Measurements from ENCODE around the gene TENM3. TPM values are rescaled to one million over a fixed set of nuclear protein-coding genes. Genes with fewer than 3 reads are reported as not detected.

Gene TENM3
- total RNA-seq, 2 donors from 2014 or later, result 39.5 to 51.9 TPM

DNA sequence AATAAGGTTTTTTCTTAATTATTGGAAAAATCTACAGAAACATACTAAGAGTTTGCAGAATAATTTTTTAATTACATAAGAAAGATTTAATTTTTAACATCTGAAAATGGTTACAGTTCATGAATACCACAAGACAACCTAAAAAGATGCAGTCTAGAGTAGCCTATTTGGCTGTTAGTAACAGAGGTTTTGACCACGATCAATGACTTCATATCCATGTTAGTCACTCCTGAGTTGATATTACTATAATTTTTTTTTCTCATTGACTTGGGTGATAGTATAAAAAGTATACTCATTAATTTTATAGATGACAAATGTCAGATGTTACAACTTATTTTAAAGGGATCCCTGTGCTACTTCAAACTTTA, 401.5 kb downstream of the TENM3 start:
- Mint-ChIP-seq H3K9me3 (peaks cover 7% of the 10 kb centered on the region), H3K4me3 (no peak overlapping the region), H3K36me3 (ENCODE audit: low read depth) (peaks cover 15% of the 10 kb centered on the region), H3K4me1 (peaks cover 7% of the 10 kb centered on the region), H3K27ac (no peak overlapping the region), H3K27me3 (ENCODE audit: insufficient read depth) (no peaks in the 10 kb centered on the region)
- H3K9me3 ChIP-seq (ENCODE audit: control insufficient read depth, low read length), result peaks cover 16% of the 10 kb centered on the region
- H3K9ac ChIP-seq (ENCODE audit: extremely low read depth, low read length, poor library complexity, severe bottlenecking), result no peak overlapping the region
- WGBS, 2 experiments (ENCODE audit: insufficient coverage in 1 of 2, insufficient read length in 1 of 2), result 86% methylated on average over 1 of the region's 1 CpG; no CpG with 5 or more reads in 1 of the 2 experiments
- H3K36me3 ChIP-seq (ENCODE audit: control insufficient read depth, insufficient read depth, low read length), result no peaks in the 10 kb centered on the region
- TF ChIP-seq, protein P1, sequence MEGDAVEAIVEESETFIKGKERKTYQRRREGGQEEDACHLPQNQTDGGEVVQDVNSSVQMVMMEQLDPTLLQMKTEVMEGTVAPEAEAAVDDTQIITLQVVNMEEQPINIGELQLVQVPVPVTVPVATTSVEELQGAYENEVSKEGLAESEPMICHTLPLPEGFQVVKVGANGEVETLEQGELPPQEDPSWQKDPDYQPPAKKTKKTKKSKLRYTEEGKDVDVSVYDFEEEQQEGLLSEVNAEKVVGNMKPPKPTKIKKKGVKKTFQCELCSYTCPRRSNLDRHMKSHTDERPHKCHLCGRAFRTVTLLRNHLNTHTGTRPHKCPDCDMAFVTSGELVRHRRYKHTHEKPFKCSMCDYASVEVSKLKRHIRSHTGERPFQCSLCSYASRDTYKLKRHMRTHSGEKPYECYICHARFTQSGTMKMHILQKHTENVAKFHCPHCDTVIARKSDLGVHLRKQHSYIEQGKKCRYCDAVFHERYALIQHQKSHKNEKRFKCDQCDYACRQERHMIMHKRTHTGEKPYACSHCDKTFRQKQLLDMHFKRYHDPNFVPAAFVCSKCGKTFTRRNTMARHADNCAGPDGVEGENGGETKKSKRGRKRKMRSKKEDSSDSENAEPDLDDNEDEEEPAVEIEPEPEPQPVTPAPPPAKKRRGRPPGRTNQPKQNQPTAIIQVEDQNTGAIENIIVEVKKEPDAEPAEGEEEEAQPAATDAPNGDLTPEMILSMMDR (conservative IDR thresholded peaks at IDR 0.05), result no peak
- no peaks in the 10 kb centered on the region for H3K27me3 ChIP-seq (ENCODE audit: control insufficient read depth, insufficient read depth, low read length, poor library complexity, severe bottlenecking)
- no peaks in the 10 kb centered on the region for H3K4me1 ChIP-seq (ENCODE audit: control insufficient read depth, insufficient read depth, low read length)
- H3K27ac ChIP-seq (ENCODE audit: low read depth, low read length), result no peak overlapping the region
- DNase-seq, result no peak
- no peak overlapping the region for H3K4me3 ChIP-seq (ENCODE audit: low read length)

DNA sequence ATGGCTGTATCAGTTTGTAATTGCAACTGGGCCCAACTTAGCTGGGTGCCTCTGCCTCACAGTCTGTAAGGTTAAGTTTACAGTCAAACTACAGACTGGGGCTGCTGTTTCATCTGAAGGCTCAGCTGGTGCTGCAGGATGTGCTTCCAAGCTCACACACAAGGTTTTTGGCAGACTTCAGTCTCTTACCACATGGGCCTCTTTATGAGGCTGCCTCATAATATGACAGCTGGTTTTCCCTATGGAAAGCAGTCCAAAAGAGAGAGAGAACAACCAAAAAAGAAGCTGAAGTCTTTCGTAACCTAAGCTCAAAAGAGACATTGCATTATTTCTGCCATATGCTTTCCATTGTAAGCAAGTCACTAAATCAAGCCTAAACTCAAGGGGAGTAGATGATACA, 402.3 kb downstream of the TENM3 start:
- Mint-ChIP-seq H3K27ac (no peak overlapping the region), H3K27me3 (ENCODE audit: insufficient read depth) (no peaks in the 10 kb centered on the region), H3K4me1 (peaks cover 6% of the 10 kb centered on the region), H3K9me3 (peaks cover 7% of the 10 kb centered on the region), H3K36me3 (ENCODE audit: low read depth) (peaks cover 15% of the 10 kb centered on the region), H3K4me3 (no peak overlapping the region)
- Histone ChIP-seq H3K9ac (ENCODE audit: extremely low read depth, low read length, poor library complexity, severe bottlenecking) (no peak overlapping the region), H3K27ac (ENCODE audit: low read depth, low read length) (no peak overlapping the region), H3K4me3 (ENCODE audit: low read length) (peak overlapping the region; percentile 5), H3K36me3 (ENCODE audit: control insufficient read depth, insufficient read depth, low read length) (no peaks in the 10 kb centered on the region), H3K9me3 (ENCODE audit: control insufficient read depth, low read length) (peaks cover 16% of the 10 kb centered on the region), H3K4me1 (ENCODE audit: control insufficient read depth, insufficient read depth, low read length) (no peaks in the 10 kb centered on the region), H3K27me3 (ENCODE audit: control insufficient read depth, insufficient read depth, low read length, poor library complexity, severe bottlenecking) (no peaks in the 10 kb centered on the region)
- TF ChIP-seq, protein P1 (conservative IDR thresholded peaks at IDR 0.05), result no peak
- WGBS, 2 experiments (ENCODE audit: insufficient coverage in 1 of 2, insufficient read length in 1 of 2), result 100% methylated on average over 1 of the region's 1 CpG
- no peak for DNase-seq

DNA sequence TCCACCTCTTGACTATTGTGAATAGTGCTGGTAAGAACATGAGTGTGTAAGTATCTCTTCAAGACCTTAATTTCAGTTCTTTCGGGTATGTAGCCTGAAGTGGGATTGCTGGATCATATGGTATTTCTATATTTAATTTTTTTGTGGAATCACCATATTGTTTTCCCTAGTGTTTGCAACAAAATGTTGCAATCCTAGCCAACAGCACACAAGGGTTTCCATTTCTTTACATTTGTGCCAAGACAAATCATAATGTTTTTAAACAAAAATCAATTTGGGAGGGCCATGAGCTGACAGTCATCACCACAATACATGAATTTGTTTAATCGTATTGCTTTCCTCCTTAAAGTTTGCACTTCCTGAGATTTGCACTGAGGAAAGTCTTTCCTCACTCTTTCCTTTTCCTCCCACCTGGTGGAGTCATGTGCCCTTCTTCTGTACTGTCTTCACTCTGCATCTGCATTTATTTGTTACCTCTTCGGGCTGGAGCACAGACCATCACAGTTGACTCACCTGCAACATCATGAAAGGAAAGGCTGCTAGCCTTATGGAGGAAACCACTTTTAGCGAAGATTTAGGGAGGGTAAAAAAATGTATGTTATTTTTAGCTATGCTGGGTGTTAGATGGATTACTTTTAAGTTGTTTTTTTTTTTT, 404.6 kb downstream of the TENM3 start:
- Histone ChIP-seq H3K27me3 (ENCODE audit: control insufficient read depth, insufficient read depth, low read length, poor library complexity, severe bottlenecking) (no peaks in the 10 kb centered on the region), H3K9ac (ENCODE audit: extremely low read depth, low read length, poor library complexity, severe bottlenecking) (no peak overlapping the region), H3K9me3 (ENCODE audit: control insufficient read depth, low read length) (peaks cover 16% of the 10 kb centered on the region), H3K4me1 (ENCODE audit: control insufficient read depth, insufficient read depth, low read length) (no peaks in the 10 kb centered on the region), H3K4me3 (ENCODE audit: low read length) (no peak overlapping the region), H3K36me3 (ENCODE audit: control insufficient read depth, insufficient read depth, low read length) (no peaks in the 10 kb centered on the region), H3K27ac (ENCODE audit: low read depth, low read length) (no peak overlapping the region)
- H3K4me3 Mint-ChIP-seq, result no peak overlapping the region
- DNase-seq, result no peak
- TF ChIP-seq, protein P1 (conservative IDR thresholded peaks at IDR 0.05), result peak; percentile 27
- H3K9me3 Mint-ChIP-seq, result peaks cover 7% of the 10 kb centered on the region
- H3K27me3 Mint-ChIP-seq (ENCODE audit: insufficient read depth), result no peaks in the 10 kb centered on the region
- no peaks in the 10 kb centered on the region for H3K4me1 Mint-ChIP-seq
- H3K27ac Mint-ChIP-seq, result no peak overlapping the region
- H3K36me3 Mint-ChIP-seq (ENCODE audit: low read depth), result peaks cover 15% of the 10 kb centered on the region
- WGBS, 2 experiments (ENCODE audit: insufficient coverage in 1 of 2, insufficient read length in 1 of 2), result 96% methylated on average over 3 to 4 of the region's 4 CpGs

Measured in endodermal cell (in vitro differentiated cells).